NCI-H2081 treated with DMSO at 0.1 percent for 48 hours (cell line): ENCODE results near the gene THOP1.
"Not testable (repeated sequence)": the region's sequence is repeated elsewhere in the genome, so short reads cannot be mapped to it uniquely, and the experiment has no call there.

ENCODE experiments used
- DNase-seq: peaks from one replicate; lab custom pipeline; 2025; lab: John Stamatoyannopoulos, UW

THOP1 gene

GRCh38 chr19:2817237-2817829, 32.0 kb downstream of the THOP1 start:
- not testable (repeated sequence) for DNase-seq

DNA sequence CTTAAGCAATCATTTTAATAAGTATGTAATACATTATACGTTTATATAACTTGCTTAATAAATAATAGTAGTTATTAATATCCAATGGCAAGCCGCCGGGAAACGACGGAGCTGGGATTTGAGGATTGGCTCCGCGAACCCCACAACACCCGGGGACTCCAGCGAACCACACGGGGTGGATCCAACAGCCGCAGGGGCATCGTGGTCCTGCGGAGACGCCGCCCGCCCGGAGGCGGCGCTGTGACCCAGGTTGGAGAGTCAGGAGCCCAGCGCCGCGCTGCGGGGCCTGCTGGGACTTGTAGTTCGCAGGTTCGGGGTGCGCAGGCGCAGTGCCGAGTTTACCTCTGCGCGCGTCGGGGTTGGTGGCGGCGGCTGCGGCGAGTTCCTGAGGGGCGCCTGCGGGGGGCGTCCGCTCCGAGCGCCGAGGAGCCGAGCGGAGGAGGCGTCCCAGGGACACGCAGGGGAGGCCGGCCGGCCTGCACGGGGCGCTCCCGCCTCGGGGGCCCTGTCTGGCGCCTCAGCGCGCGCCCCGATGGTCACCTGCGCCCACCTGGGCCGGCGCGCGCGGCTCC, 34.3 kb downstream of the THOP1 start, which contains the start of gene ZNF554:
TSS of gene ZNF554 (plus strand) at position 329 of the 572 bp plus-strand sequence. CDS start at position 533, 204 bp downstream.
- peak; percentile 70 for DNase-seq

DNA sequence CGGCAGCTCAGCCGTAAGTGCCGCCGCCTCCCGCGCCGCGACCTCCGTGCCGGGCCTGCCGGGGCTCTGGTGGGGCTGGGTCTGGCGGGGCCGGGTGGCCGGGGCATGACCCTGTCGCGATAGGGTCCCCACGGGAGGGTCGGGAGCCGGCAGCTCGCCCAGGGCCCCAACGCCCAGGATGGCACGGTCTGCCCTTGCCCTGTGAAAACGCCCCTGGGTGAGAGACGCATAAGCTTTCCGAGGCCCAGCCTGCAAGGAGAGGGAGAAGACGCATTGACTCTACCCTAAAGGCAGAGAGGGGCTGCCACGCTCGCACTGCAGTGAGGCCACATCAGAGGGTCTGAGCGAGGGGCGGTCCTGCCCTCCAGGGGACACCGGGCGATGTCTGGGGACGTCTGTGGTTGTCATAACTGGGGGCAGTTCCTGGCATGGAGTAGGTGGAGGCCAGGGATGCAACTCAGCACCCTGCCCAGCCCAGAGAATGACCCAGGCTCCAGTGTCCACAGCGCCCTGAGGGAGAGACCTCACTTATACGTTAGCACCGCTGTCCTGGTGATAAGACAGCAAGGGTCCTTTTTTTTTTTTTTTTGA, 34.9 kb downstream of the THOP1 start:
- DNase-seq: no peak

GRCh38 chr19:2822846-2823245, 37.5 kb downstream of the THOP1 start:
- no peak for DNase-seq

DNA sequence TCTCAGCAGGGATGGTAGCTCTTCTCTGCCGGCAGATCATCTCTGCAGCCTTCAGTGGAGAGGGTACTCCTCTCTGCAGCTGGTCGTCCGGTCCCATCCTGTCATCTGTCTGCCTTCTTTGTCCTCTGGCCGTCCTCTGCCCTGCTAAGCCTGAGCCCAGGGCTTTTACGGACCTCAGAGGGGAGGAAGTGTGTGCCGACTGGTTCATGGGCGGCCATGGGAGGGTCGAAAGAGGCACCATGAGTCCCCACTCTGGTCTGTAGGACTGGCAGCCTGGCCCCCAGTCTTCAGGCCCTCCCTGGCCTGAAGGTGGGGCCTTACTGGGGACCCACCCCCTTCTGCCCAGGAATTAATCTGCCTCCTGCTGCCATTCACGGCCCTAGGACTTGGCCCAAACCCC, 38.3 kb downstream of the THOP1 start:
- no peak for DNase-seq

- DNase-seq: no peak
Observed at GRCh38 chr19:2824129-2824528, 38.8 kb downstream of the THOP1 start.

GRCh38 chr19:2827022-2827421, 41.7 kb downstream of the THOP1 start:
- DNase-seq: no peak

DNA sequence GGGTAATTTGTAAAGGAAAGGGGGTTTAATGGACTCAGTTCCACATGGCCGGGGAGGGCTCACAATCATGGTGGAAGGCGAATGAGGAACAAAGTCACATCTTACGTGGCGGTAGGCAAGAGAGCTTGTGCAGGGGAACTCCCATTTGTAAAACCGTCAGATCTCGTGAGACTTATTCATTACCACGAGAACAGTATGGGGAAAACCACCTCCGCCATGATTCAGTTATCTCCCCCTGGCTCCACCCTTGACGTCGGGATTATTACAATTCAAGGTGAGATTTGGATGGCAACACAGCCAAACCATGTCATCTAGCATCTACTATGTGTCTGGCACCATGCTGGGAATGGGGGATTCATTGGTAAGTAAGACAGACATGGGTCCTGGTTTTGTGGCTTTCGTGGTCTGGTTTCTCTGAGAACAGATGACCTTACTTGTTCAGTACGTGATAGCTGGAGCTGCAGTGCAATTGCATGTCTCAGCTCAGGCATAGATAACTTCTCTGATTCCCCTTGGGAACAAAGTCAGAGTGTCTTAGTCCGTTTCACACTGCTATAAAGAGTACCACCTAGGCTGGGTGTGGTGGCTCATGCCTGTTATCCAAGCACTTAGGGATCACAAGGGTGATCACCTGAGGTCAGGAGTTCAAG, 42.7 kb downstream of the THOP1 start:
- no peak for DNase-seq

DNA sequence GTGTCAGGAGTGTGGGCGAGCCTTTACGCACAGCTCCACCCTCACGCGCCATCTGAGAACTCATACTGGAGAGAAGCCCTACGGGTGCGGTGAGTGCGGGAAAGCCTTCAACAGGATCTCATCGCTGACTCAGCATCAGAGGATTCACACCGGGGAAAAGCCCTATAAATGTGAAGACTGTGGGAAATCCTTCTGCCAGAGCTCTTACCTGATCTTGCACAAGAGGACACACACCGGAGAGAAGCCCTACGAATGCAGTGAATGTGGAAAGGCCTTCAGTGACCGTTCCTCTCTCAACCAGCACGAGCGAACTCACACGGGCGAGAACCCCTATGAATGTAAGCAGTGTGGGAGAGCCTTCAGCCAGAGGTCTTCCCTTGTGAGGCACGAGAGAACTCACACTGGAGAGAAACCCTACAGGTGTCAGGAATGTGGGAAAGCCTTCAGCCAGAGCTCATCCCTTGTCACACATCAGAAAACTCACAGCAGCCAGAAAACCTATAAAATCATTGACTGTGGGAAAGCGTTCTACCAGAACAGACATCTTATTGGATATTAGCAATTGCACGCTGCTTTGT, 49.1 kb downstream of the THOP1 start:
- DNase-seq: no peak

DNA sequence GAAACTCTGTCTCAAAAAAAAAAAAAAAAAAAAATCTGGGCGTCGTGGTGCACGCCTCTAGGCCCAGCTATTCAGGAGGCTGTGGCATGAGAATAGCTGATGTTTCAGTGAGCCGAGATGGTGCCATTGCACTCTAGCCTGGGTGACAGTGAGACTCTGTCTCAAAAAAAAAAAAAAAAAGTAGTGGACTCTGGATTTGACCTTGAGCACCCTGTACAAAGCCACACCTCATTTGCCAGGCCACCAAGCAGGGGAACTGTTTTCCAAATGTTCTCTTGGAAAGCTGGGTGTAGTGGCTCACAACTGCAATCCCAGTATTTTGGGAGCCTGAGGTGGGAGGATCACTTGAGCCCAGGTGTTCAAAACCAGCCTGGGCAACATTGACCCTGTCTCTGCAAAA, 52.1 kb downstream of the THOP1 start:
- DNase-seq: no peak

GRCh38 chr19:2840794-2841791, 55.8 kb downstream of the THOP1 start, which contains the start of gene ZNF555:
Gene ZNF555 (plus strand): TSS chr19:2841475. CDS start chr19:2841573, 98 bp downstream.
- DNase-seq: peak; percentile 92

GRCh38 chr19:2841855-2842574, 56.7 kb downstream of the THOP1 start:
- DNase-seq: no peak

GRCh38 chr19:2845107-2845506, 59.8 kb downstream of the THOP1 start:
- no peak for DNase-seq

- no peak for DNase-seq
Observed at GRCh38 chr19:2846180-2846894, 61.0 kb downstream of the THOP1 start.

DNA sequence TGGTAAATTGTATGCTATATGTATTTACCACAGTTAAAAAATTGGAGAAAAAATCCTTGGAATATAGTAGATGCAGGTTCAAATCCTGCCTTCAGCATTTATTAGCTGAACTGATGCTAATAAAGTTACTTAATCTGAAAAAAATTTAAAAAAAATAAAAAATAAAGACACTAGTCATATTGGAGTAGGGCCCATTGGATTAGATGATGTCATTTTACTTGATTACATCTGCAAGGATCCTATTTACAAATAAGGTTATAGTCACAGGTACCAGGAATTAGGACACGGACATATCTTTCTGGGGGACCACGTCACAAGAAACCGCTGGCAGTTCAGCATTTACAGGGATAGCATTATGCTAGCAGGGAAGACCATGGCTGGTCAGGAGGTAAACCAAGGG, 62.2 kb downstream of the THOP1 start:
- no peak for DNase-seq

DNA sequence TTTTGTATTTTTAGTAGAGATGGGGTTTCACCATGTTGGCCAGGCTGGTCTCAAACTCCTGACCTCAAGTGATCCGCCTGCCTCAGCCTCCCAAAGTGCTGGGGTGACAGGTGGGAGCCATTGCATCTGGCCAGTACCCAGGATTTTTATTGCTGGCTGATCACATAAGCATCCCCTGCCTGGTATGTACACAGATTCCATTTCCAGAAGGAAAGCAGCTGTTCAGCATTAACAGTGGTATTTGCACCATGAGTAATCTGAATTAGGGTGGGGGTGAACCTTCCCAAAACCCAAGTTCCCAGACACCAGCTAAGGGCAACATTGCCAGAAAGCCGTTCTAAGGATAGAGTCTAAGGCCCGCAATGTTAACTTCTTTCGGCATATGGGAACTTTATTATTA, 63.3 kb downstream of the THOP1 start:
- DNase-seq: no peak

- no peak for DNase-seq
Observed at GRCh38 chr19:2850256-2850925, 65.1 kb downstream of the THOP1 start.

DNA sequence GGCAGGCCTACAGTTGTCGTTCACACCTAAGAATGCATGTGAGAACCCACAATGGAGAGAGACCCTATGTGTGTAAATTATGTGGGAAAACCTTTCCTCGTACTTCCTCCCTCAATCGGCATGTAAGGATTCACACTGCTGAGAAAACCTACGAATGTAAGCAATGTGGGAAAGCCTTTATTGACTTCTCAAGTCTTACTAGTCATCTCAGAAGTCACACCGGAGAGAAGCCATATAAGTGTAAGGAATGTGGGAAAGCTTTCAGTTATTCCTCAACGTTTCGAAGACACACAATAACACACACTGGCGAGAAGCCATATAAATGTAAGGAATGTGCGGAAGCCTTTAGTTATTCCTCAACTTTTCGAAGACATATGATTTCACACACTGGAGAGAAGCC, 67.3 kb downstream of the THOP1 start:
- no peak for DNase-seq

GRCh38 chr19:2853015-2853606, 67.8 kb downstream of the THOP1 start:
- no peak for DNase-seq
